ENCODE data around the gene CDK13. TPM values are rescaled to one million over a fixed set of nuclear protein-coding genes. Genes with fewer than 3 reads are reported as not detected.
A peak's percentile ranks its signal among the peaks of the same experiment; 100 is the strongest.
"Not testable (repeated sequence)": the region's sequence is repeated elsewhere in the genome, so short reads cannot be mapped to it uniquely, and the experiment has no call there.

The CDK13 gene
- total RNA-seq, 2 experiments from 2014 or later: 49.0 to 68.6 TPM

DNA sequence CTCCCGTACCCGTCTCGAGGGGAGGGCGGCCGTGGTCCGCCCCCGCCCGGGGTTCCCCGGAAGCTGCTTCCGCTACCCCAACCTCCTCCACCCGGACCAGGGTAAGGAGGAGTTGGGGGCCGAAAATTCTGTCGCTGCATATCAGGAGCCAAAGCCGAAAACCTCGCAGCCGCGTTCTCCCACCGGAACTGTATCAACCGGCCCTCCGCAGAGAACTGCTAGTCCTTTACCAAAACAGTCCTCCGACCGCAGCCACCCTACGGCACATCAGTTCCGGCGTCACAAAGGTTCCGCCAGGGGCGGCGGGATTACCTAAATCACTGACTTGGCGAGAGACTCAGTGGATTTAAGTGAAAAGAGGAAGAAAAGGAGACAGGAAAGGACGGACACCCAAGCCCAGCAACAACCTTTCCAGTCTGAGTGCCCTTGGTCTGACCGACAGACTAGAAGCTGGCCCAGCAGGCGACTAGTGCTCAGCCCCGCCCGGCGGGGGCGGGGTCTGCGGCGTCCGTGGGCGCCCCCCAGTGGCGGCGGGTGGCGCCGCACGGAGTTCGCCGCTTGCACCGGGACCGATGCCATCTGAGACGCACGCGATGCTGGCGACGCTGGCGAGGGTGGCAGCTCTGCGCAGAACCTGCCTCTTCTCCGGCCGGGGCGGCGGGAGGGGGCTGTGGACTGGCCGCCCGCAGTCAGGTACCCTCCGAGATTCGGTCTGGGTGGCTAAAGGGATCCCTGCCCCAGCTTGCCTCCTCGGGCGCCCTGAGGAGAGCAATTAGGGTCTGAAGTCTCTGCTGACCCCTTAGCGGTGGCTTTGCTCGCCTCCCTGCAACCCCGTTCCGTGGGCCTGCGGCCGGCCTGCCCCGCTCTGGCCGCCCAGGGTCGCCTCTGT, 184.6 kb downstream of the CDK13 start, which contains the start of the genes MPLKIP and SUGCT:
MPLKIP (minus strand) TSS at position 195 of the 889 bp plus-strand sequence; CDS start at position 140, 55 bp downstream.
SUGCT (plus strand) TSS at position 578 of the 889 bp plus-strand sequence.
- POLR2A ChIA-PET: no interaction called here

DNA sequence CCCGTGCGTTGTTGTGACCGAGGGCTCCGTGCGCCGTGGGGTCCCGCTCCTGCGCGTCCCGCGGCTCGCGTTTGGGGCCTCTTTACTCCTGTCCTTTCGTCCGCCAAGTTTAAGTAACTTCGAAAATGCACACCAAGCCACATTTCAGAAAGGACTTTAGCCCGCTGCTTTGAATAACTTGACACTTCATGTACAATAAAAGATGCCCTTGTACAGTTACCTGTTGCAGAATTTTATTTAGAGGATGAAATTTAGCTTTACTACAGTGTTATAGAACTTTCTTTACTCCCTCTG, 185.2 kb downstream of the CDK13 start:
- Mint-ChIP-seq H3K36me3 (ENCODE audit: low read depth) (peaks cover 12% of the 10 kb centered on the region), H3K27me3 (peaks cover 3% of the 10 kb centered on the region), H3K4me3 (peak overlapping the region; percentile 95), H3K27ac (peak overlapping the region; percentile 50), H3K4me1 (peaks cover 19% of the 10 kb centered on the region), H3K9me3 (no peaks in the 10 kb centered on the region)
- CTCF ChIA-PET: interaction anchor here (0.6 to 3.0 kb wide), 17 partner anchors 9 to 555 kb away, joined by 3 to 12 read pairs (median 4); partner anchors contain the start of gene CDK13
- DNase-seq: peak; percentile 9
- POLR2A ChIA-PET: no interaction called here

More for the DNA sequence above, 184.6 kb downstream of the CDK13 start, which contains the start of the genes MPLKIP and SUGCT:
- Mint-ChIP-seq H3K36me3 (ENCODE audit: low read depth) (peaks cover 13% of the 10 kb centered on the region), H3K27ac (peak within 1 kb of the TSS; percentile 96), H3K9me3 (no peaks in the 10 kb centered on the region), H3K4me1 (peaks cover 19% of the 10 kb centered on the region), H3K4me3 (peak within 1 kb of the TSS; percentile 95), H3K27me3 (peaks cover 3% of the 10 kb centered on the region)
- CTCF ChIA-PET: interaction anchor here (0.6 to 3.0 kb wide), 20 partner anchors 10 to 555 kb away, joined by 3 to 12 read pairs (median 4); partner anchors contain the start of gene CDK13
- DNase-seq: peak; percentile 88

DNA sequence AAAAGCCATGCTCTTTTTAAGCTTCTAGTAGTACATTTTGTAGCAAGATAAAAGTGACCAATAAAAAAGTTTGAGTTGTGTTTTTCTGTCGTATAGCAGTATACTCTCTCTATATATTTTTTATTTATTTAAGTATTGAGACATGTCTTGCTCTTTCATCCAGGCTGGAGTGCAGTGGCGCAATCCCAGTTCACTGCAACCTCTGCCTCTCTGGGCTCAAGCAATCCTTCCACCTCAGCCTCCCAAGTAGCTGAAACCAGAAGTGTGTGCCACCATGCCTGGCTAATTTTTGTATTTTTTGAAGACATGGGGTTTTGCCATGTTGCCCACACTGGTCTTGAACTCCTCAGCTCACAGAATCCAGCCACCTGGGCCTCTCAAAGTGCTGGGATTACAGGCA, 187.5 kb downstream of the CDK13 start:
- H3K4me3 Mint-ChIP-seq: no peak overlapping the region
- peaks cover 12% of the 10 kb centered on the region for H3K4me1 Mint-ChIP-seq
- POLR2A ChIA-PET: no interaction called here
- no peak for DNase-seq
- peaks cover 6% of the 10 kb centered on the region for H3K27me3 Mint-ChIP-seq
- H3K36me3 Mint-ChIP-seq (ENCODE audit: low read depth): peaks cover 3% of the 10 kb centered on the region
- no peak overlapping the region for H3K27ac Mint-ChIP-seq
- no peaks in the 10 kb centered on the region for H3K9me3 Mint-ChIP-seq
- CTCF ChIA-PET: interaction anchor here (0.7 kb wide), 1 partner anchor 587 kb away, joined by 4 read pairs; no protein-coding TSS in a partner anchor

DNA sequence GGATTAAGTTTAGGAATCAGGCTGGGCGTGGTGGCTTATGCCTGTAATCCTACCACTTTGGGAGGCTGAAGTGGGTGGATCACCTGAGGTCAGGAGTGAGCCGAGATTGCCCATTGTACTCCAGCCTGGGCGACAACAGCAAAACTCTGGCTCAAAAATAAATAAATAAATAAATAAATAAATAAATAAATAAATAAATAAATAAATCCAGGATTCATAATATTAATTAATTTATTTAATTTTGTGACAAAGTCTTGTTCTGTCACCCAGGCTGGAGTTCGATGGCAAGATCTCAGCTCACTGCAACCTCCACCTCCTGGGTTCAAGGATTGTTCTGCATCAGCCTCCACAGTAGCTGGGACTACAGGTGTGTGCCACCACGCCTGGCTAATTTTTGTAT, 188.9 kb downstream of the CDK13 start:
- no peak for DNase-seq
- CTCF ChIA-PET: no interaction called here
- H3K36me3 Mint-ChIP-seq (ENCODE audit: low read depth): no peaks in the 10 kb centered on the region
- no peaks in the 10 kb centered on the region for H3K9me3 Mint-ChIP-seq
- H3K27me3 Mint-ChIP-seq: peaks cover 8% of the 10 kb centered on the region
- H3K4me1 Mint-ChIP-seq: peaks cover 3% of the 10 kb centered on the region
- POLR2A ChIA-PET: no interaction called here
- H3K27ac Mint-ChIP-seq: no peak overlapping the region
- no peak overlapping the region for H3K4me3 Mint-ChIP-seq

DNA sequence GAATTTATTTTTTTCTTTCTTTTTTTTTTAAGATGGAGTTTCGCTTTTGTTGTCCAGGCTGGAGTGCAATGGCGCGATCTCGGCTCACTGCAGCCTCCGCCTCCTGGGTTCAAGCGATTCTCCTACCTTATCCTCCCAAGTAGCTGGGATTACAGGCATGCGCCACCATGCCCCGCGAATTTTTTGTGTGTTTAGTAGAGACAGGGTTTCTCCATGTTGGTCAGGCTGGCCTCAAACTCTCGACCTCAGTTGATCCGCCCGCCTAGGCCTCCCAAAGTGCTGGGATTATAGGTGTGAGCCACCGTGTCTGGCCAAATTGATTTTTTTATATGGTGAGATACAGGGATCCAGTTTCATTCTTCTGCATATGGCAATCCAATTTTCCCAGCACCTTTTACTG, 189.8 kb downstream of the CDK13 start:
- H3K4me1 Mint-ChIP-seq; H3K36me3 Mint-ChIP-seq (ENCODE audit: low read depth); H3K9me3 Mint-ChIP-seq; H3K27ac Mint-ChIP-seq; CTCF ChIA-PET; H3K27me3 Mint-ChIP-seq; POLR2A ChIA-PET; H3K4me3 Mint-ChIP-seq; DNase-seq: not testable (repeated sequence)

DNA sequence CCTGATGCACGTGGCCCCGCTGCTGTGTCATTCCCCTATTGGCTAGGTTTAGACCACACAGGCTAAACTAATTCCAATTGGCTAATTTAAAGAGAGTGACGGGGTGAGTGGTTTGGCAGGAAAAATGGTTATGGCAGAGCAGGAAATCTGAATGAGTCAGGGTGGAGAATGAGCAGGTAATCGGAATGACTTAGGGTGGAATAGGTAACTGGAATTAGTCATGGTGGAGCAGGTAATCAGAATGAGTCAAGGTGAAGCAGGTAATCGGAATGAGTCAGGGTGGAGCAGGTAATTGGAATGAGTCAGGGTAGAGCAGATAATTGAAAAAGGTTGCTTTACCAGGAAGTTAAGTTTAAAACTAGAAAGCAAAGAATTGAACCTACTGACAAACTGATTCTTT, 191.9 kb downstream of the CDK13 start:
- H3K27me3 Mint-ChIP-seq; POLR2A ChIA-PET; DNase-seq; H3K4me1 Mint-ChIP-seq; CTCF ChIA-PET; H3K36me3 Mint-ChIP-seq (ENCODE audit: low read depth); H3K4me3 Mint-ChIP-seq; H3K27ac Mint-ChIP-seq; H3K9me3 Mint-ChIP-seq: not testable (repeated sequence)

DNA sequence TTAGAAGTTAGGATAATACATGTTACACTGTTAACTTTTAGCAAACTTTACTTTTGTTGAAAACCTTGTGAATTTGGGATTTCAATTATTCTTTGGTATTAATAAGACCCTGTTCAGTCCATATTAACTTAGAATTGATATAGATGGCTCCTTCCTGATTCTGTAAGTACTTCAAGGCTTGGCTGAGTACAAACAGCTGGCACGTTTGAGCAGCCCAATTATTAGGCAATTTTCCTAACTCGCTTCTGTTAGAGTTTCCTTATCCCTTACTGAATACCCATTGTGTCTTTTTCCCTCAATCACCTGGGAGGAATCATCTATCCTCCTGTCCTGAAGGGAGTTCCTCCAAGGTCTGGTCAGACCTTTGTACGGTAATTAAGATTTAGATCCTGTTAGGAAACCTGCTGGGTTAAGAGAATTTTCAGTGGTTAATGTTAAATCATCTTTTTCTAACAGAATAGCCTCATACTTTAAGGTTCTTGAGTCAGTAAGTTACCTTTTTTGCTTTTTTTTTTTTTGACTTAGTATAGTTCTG, 195.6 kb downstream of the CDK13 start:
- DNase-seq; H3K4me3 Mint-ChIP-seq; CTCF ChIA-PET; POLR2A ChIA-PET; H3K36me3 Mint-ChIP-seq (ENCODE audit: low read depth); H3K9me3 Mint-ChIP-seq; H3K27ac Mint-ChIP-seq; H3K27me3 Mint-ChIP-seq; H3K4me1 Mint-ChIP-seq: not testable (repeated sequence)

DNA sequence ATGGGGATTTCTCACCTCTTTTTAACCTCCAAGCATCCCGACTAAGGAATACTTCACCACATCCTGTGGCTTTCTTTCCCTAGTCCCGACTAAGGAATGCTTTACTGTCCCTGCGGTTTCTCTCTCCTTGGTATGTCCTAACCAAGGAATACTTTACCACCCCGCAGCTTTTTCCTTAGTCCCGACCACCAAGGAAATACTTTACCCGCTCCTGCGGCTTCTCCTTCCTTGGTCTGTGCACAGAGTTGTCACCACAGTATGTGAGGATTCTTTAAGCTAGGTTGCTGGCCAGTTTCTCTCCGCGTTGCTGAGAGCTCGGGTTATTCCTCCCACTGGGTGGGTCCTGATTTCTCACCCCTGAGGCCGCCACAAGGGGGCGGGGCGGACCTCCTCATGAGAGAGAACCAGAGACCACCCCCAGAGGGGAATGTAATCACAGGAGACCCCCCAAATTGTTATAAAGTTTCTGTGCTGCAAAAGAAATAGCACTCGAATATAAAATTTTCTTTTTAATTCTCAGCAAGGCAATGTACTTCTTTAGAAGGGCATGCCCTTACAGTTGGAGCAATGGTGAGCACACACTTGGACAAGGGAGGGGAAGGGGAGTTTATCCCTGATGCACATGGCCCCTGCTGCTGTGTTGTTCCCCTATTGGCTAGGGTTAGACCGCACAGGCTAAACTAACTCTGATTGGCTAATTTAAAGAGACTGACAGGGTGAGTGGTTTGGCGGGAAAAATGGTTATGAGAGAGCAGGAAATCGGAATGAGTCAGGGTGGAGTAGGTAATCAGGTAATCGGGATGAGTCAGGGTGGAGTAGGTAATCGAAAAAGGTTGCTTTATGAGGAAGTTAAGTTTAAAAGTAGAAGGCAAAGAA, 197.6 kb downstream of the CDK13 start:
- Mint-ChIP-seq H3K4me3 (no peak overlapping the region), H3K27ac (no peak overlapping the region)

DNA sequence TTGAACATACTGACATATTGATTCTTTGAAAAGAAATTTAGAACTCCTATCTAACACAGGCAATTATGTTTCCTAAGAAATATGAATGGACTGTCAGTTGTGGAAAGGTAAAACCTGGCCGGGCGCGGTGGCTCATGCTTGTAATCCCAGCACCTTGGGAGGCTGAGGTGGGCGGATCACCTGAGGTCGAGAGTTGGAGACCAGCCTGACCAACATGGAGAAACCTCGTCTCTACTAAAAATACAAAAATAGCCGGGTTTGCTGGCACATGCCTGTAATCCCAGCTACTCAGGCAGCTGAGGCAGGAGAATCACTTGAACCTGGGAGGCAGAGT, 198.2 kb downstream of the CDK13 start:
- CTCF ChIA-PET; POLR2A ChIA-PET; H3K36me3 Mint-ChIP-seq (ENCODE audit: low read depth); H3K27me3 Mint-ChIP-seq; H3K4me1 Mint-ChIP-seq; DNase-seq; H3K27ac Mint-ChIP-seq; H3K9me3 Mint-ChIP-seq; H3K4me3 Mint-ChIP-seq: not testable (repeated sequence)

More for the DNA sequence above, 197.6 kb downstream of the CDK13 start:
- Mint-ChIP-seq H3K9me3 (no peaks in the 10 kb centered on the region), H3K36me3 (ENCODE audit: low read depth) (no peaks in the 10 kb centered on the region), H3K27me3 (peaks cover 7% of the 10 kb centered on the region), H3K4me1 (no peaks in the 10 kb centered on the region)
- no peak for DNase-seq
- CTCF ChIA-PET: no interaction called here
- POLR2A ChIA-PET: no interaction called here

DNA sequence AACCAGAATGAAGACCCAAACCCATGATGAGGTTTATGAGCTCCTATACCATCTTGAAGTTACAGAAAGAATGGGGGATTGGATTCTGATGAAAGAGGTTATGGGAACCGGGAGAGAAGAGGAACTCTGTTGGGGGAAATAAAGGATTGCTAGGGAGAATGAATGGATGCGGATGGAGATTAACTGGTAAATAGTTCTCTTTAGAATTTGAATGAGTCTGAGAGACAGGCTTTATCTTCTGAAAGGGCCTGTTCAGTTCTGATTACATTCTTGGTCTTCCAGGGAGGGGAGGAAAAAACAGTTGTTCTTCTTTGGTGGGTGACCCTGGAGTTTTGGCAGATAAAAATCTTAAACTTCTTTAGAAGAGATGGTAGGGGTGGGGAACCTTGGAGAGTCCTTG, 198.6 kb downstream of the CDK13 start:
- H3K27me3 Mint-ChIP-seq: peaks cover 5% of the 10 kb centered on the region
- H3K4me3 Mint-ChIP-seq: no peak overlapping the region
- H3K27ac Mint-ChIP-seq: no peak overlapping the region
- H3K36me3 Mint-ChIP-seq (ENCODE audit: low read depth): no peaks in the 10 kb centered on the region
- CTCF ChIA-PET: no interaction called here
- POLR2A ChIA-PET: no interaction called here
- no peaks in the 10 kb centered on the region for H3K4me1 Mint-ChIP-seq
- H3K9me3 Mint-ChIP-seq: no peaks in the 10 kb centered on the region
- no peak for DNase-seq

Other genes with a start within 250 kb of the CDK13 start
- gene MPLKIP, start 184.4 kb downstream of the CDK13 start, total RNA-seq: 10 to 100 TPM; 30.9 to 38.4 TPM
- gene SUGCT, start 184.7 kb downstream of the CDK13 start, total RNA-seq: not detected

All from activated CD4-positive, alpha-beta T cell treated with anti-CD3 and anti-CD28 coated beads, Interleukin-2, amount 10 ng/mL, durations not matched to agents 7 days and 5 days (primary cell).